ENCODE results near the gene TNS3. TPM values are rescaled to one million over a fixed set of nuclear protein-coding genes. Genes with fewer than 3 reads are reported as not detected.

Gene TNS3
- total RNA-seq, 1 donor from 2014 or later: 92.9 TPM

GRCh38 chr7:47260270-47260669 lies 321.6 kb downstream of the TNS3 start:
- no peaks in the 10 kb centered on the region for H3K27me3 ChIP-seq (ENCODE audit: insufficient read depth, low read length)
- H3K4me1 Mint-ChIP-seq (ENCODE audit: low read depth, unreplicated experiment): peaks cover 16% of the 10 kb centered on the region
- H3K36me3 ChIP-seq (ENCODE audit: insufficient read depth, low read length): no peaks in the 10 kb centered on the region
- no peaks in the 10 kb centered on the region for H3K79me2 ChIP-seq (ENCODE audit: insufficient read depth, low read length)
- no peaks in the 10 kb centered on the region for H3K9me3 ChIP-seq (ENCODE audit: insufficient read depth, low read depth, low read length)
- H2AFZ ChIP-seq (ENCODE audit: low read depth, low read length): no peak overlapping the region
- H3K27ac Mint-ChIP-seq (ENCODE audit: unreplicated experiment): no peak overlapping the region
- DNase-seq (ENCODE audit: low read depth) (no peak), FAIRE-seq (no peak)
- H4K20me1 ChIP-seq (ENCODE audit: insufficient read depth, low read length): no peaks in the 10 kb centered on the region
- H3K36me3 Mint-ChIP-seq (ENCODE audit: low read depth, unreplicated experiment): no peaks in the 10 kb centered on the region
- H3K27ac ChIP-seq (ENCODE audit: low read depth, low read length): no peak overlapping the region
- no peaks in the 10 kb centered on the region for H3K4me1 ChIP-seq (ENCODE audit: insufficient read depth, low read length)
- H3K9me3 Mint-ChIP-seq (ENCODE audit: unreplicated experiment): peaks cover 2% of the 10 kb centered on the region
- H3K27me3 Mint-ChIP-seq (ENCODE audit: low read depth, unreplicated experiment): peaks cover 18% of the 10 kb centered on the region
- no peak overlapping the region for H3K4me3 Mint-ChIP-seq (ENCODE audit: unreplicated experiment)
- no peak overlapping the region for H3K4me3 ChIP-seq (ENCODE audit: insufficient read depth, low read depth, low read length)
- H3K4me2 ChIP-seq (ENCODE audit: low read length): no peak overlapping the region
- no peak for TF ChIP-seq EZH2 (IDR thresholded peaks at IDR 0.05; ENCODE audit: insufficient read depth, low read length)
- TF ChIP-seq CTCF (IDR thresholded peaks at IDR 0.05; ENCODE audit: insufficient read depth, low read depth, low read length): no peak
- no peak overlapping the region for H3K9ac ChIP-seq (ENCODE audit: low read length)

- no peak overlapping the region for H3K27ac ChIP-seq (ENCODE audit: low read depth, low read length)
- H3K9me3 ChIP-seq (ENCODE audit: insufficient read depth, low read depth, low read length): no peaks in the 10 kb centered on the region
- peaks cover 2% of the 10 kb centered on the region for H3K9me3 Mint-ChIP-seq (ENCODE audit: unreplicated experiment)
- H3K4me3 Mint-ChIP-seq (ENCODE audit: unreplicated experiment): no peak overlapping the region
- no peak overlapping the region for H2AFZ ChIP-seq (ENCODE audit: low read depth, low read length)
- no peak overlapping the region for H3K27ac Mint-ChIP-seq (ENCODE audit: unreplicated experiment)
- no peaks in the 10 kb centered on the region for H4K20me1 ChIP-seq (ENCODE audit: insufficient read depth, low read length)
- no peak overlapping the region for H3K9ac ChIP-seq (ENCODE audit: low read length)
- H3K27me3 Mint-ChIP-seq (ENCODE audit: low read depth, unreplicated experiment): peaks cover 18% of the 10 kb centered on the region
- no peak overlapping the region for H3K4me3 ChIP-seq (ENCODE audit: insufficient read depth, low read depth, low read length)
- no peak for FAIRE-seq
- H3K4me1 ChIP-seq (ENCODE audit: insufficient read depth, low read length): no peaks in the 10 kb centered on the region
- H3K36me3 ChIP-seq (ENCODE audit: insufficient read depth, low read length): no peaks in the 10 kb centered on the region
- H3K36me3 Mint-ChIP-seq (ENCODE audit: low read depth, unreplicated experiment): no peaks in the 10 kb centered on the region
- no peak for TF ChIP-seq EZH2 (IDR thresholded peaks at IDR 0.05; ENCODE audit: insufficient read depth, low read length)
- no peak for TF ChIP-seq CTCF (IDR thresholded peaks at IDR 0.05; ENCODE audit: insufficient read depth, low read depth, low read length)
- no peaks in the 10 kb centered on the region for H3K27me3 ChIP-seq (ENCODE audit: insufficient read depth, low read length)
- peaks cover 20% of the 10 kb centered on the region for H3K4me1 Mint-ChIP-seq (ENCODE audit: low read depth, unreplicated experiment)
- no peaks in the 10 kb centered on the region for H3K79me2 ChIP-seq (ENCODE audit: insufficient read depth, low read length)
- DNase-seq (ENCODE audit: low read depth): no peak
- no peak overlapping the region for H3K4me2 ChIP-seq (ENCODE audit: low read length)
Measured at GRCh38 chr7:47259682-47260081, 322.2 kb downstream of the TNS3 start.

GRCh38 chr7:47258798-47259197 lies 323.1 kb downstream of the TNS3 start:
- H3K4me1 ChIP-seq (ENCODE audit: insufficient read depth, low read length): peaks cover 3% of the 10 kb centered on the region
- H3K27ac ChIP-seq (ENCODE audit: low read depth, low read length): no peak overlapping the region
- H3K27me3 ChIP-seq (ENCODE audit: insufficient read depth, low read length): no peaks in the 10 kb centered on the region
- Mint-ChIP-seq H3K27me3 (ENCODE audit: low read depth, unreplicated experiment) (peaks cover 18% of the 10 kb centered on the region), H3K4me1 (ENCODE audit: low read depth, unreplicated experiment) (peaks cover 16% of the 10 kb centered on the region), H3K27ac (ENCODE audit: unreplicated experiment) (no peak overlapping the region), H3K36me3 (ENCODE audit: low read depth, unreplicated experiment) (no peaks in the 10 kb centered on the region), H3K4me3 (ENCODE audit: unreplicated experiment) (no peak overlapping the region), H3K9me3 (ENCODE audit: unreplicated experiment) (peaks cover 2% of the 10 kb centered on the region)
- H3K79me2 ChIP-seq (ENCODE audit: insufficient read depth, low read length): no peaks in the 10 kb centered on the region
- no peak for TF ChIP-seq EZH2 (IDR thresholded peaks at IDR 0.05; ENCODE audit: insufficient read depth, low read length)
- no peak for TF ChIP-seq CTCF (IDR thresholded peaks at IDR 0.05; ENCODE audit: insufficient read depth, low read depth, low read length)
- H3K4me2 ChIP-seq (ENCODE audit: low read length): no peak overlapping the region
- DNase-seq (ENCODE audit: low read depth) (no peak), FAIRE-seq (no peak)
- no peaks in the 10 kb centered on the region for H3K9me3 ChIP-seq (ENCODE audit: insufficient read depth, low read depth, low read length)
- H3K4me3 ChIP-seq (ENCODE audit: insufficient read depth, low read depth, low read length): no peak overlapping the region
- no peak overlapping the region for H3K9ac ChIP-seq (ENCODE audit: low read length)
- no peaks in the 10 kb centered on the region for H3K36me3 ChIP-seq (ENCODE audit: insufficient read depth, low read length)
- no peaks in the 10 kb centered on the region for H4K20me1 ChIP-seq (ENCODE audit: insufficient read depth, low read length)
- H2AFZ ChIP-seq (ENCODE audit: low read depth, low read length): no peak overlapping the region
